ENCODE data around the gene CDKN1C.

Gene CDKN1C

GRCh38 chr11:2885678-2886081 is at the start of gene CDKN1C:
CDKN1C (minus strand) TSS chr11:2885775; CDS start chr11:2885456, 319 bp downstream.
- peak; percentile 86 for DNase-seq

- no peak for DNase-seq
Measured at GRCh38 chr11:2934611-2935239, 49.1 kb upstream of the CDKN1C start.

GRCh38 chr11:2934021-2934550 is 48.5 kb upstream of the CDKN1C start:
- DNase-seq: no peak

GRCh38 chr11:2933375-2934020 is 47.9 kb upstream of the CDKN1C start:
- peak; percentile 50 for DNase-seq

GRCh38 chr11:2932850-2933251 is 47.3 kb upstream of the CDKN1C start:
- no peak for DNase-seq

- DNase-seq: no peak
Measured at GRCh38 chr11:2931771-2932738, 46.5 kb upstream of the CDKN1C start.

- DNase-seq: no peak
Measured at GRCh38 chr11:2931420-2931746, 45.8 kb upstream of the CDKN1C start.

- DNase-seq: no peak
Measured at GRCh38 chr11:2930704-2931419, 45.3 kb upstream of the CDKN1C start.

- peak; percentile 58 for DNase-seq
Measured at GRCh38 chr11:2929950-2930703, 44.6 kb upstream of the CDKN1C start.

GRCh38 chr11:2929531-2929949 is 44.0 kb upstream of the CDKN1C start:
- peak; percentile 66 for DNase-seq

- peak; percentile 74 for DNase-seq
Measured at GRCh38 chr11:2928605-2929530, 43.3 kb upstream of the CDKN1C start, which contains the start of gene PHLDA2. PHLDA2 (minus strand) TSS chr11:2929420; CDS start chr11:2929364, 56 bp downstream.

GRCh38 chr11:2927851-2928604 is 42.5 kb upstream of the CDKN1C start:
- peak; percentile 31 for DNase-seq

- no peak for DNase-seq
Measured at GRCh38 chr11:2927121-2927800, 41.7 kb upstream of the CDKN1C start.

GRCh38 chr11:2926611-2927051 is 41.1 kb upstream of the CDKN1C start:
- no peak for DNase-seq

- no peak for DNase-seq
Measured at GRCh38 chr11:2924821-2925675, 39.5 kb upstream of the CDKN1C start.

- no peak for DNase-seq
Measured at GRCh38 chr11:2924381-2924780, 38.8 kb upstream of the CDKN1C start.

GRCh38 chr11:2923446-2924375 is 38.1 kb upstream of the CDKN1C start:
- DNase-seq: no peak
